A549 (cell line): ENCODE results near the gene STX8.

ENCODE experiments used
- CEBPB ChIP-seq, 2 experiments: fragments of >200 bp in 1 of 2; sonication (Bioruptor Twin) in 1 of 2; formaldehyde crosslinking in 1 of 2; IDR thresholded peaks; 2 replicates each; pipeline ENCODE4 v1.6.1; 2012 to 2016
- EP300 ChIP-seq, 2 experiments: fragments of >200 bp; sonication (Bioruptor Twin); formaldehyde crosslinking; IDR thresholded peaks; 2 replicates in 1 of 2; 3 replicates in 1 of 2; pipeline ENCODE4 v1.6.1; 2016 to 2017
- JUNB ChIP-seq: fragments of >200 bp; sonication (Bioruptor Twin); formaldehyde crosslinking; IDR thresholded peaks from 2 replicates; pipeline ENCODE4 v1.6.1; 2016
- KDM5A ChIP-seq: fragments of 200-600 bp; sonication (generic); IDR thresholded peaks from 2 replicates; pipeline ENCODE4 v1.6.1; 2016; ENCODE audit warnings: antibody characterized with exemption, mild to moderate bottlenecking
- POLR2A ChIP-seq: IDR thresholded peaks from 2 replicates; pipeline ENCODE4 v1.6.1; 2012; ENCODE audit warnings: mild to moderate bottlenecking, low read length
- RAD21 ChIP-seq, 2 experiments: fragments of >200 bp in 1 of 2; sonication (Bioruptor Twin) in 1 of 2; formaldehyde crosslinking in 1 of 2; IDR thresholded peaks in 1 of 2; conservative IDR thresholded peaks in 1 of 2; 2 replicates in 1 of 2; 3 replicates in 1 of 2; pipeline ENCODE4 v1.6.1; 2012 to 2018; ENCODE audit warnings: inconsistent platforms in 1 of 2
- REST ChIP-seq: fragments of 200-600 bp; sonication (generic); IDR thresholded peaks from 2 replicates; pipeline ENCODE4 v1.6.1; 2016; ENCODE audit warnings: antibody characterized with exemption, mild to moderate bottlenecking, moderate library complexity
- ZSCAN20 ChIP-seq: fragments of 250-450 bp; sonication (Bioruptor Pico); IDR thresholded peaks from 2 replicates; pipeline ENCODE4 v1.8.0; 2022; ENCODE audit warnings: mild to moderate bottlenecking, moderate library complexity

GRCh38 chr17:9541718-9542117, 33.9 kb downstream of the STX8 start:
- TF ChIP-seq ZSCAN20, result no peak
- TF ChIP-seq EP300 (IDR thresholded peaks at IDR 0.05), result no peak
- TF ChIP-seq CEBPB (IDR thresholded peaks at IDR 0.05), result no peak
- no peak for TF ChIP-seq JUNB
- TF ChIP-seq KDM5A, result no peak
- no peak for TF ChIP-seq REST
- no peak for TF ChIP-seq POLR2A
- no peak for TF ChIP-seq RAD21 (conservative IDR thresholded peaks at IDR 0.05 in 1 of 2, IDR thresholded peaks at IDR 0.05 in 1 of 2)
